CMK (cell line): ENCODE results near the gene TPSAB1.
A peak's percentile ranks its signal among the peaks of the same experiment; 100 is the strongest.
"Not testable (repeated sequence)": the region's sequence is repeated elsewhere in the genome, so short reads cannot be mapped to it uniquely, and the experiment has no call there.

ENCODE experiments used
- DNase-seq: peaks from one replicate; pipeline ENCODE4 v3.0.0-alpha.2; 2010; ENCODE audit warnings: low read depth

The TPSAB1 gene

DNA sequence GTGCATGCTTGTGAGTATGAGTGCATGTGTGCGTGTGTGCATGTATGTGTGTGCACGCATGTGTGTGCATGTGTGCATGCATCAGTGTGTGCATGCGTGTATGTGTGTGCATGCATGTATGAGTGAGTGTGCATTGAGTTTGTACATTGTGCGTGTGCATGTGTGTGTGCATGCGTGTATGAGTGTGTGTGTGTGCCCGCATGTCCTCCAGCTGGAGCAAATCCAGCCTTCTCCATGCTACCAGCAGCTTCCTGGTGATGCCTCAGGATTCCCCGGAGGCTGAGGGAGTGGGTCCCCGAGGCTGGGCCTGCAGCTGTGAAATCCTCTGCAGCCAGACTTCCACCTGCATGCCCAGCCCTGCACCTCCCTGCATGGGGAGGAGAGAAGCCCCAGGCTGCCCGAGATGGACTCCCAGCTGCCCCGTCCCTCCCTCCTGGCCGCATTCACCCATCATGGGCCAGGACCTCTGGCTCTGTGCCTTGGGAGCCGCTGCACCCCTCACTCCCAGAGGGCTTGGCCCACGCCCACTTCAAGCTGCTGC lies 24.7 kb downstream of the TPSAB1 start:
- DNase-seq, result no peak

GRCh38 chr16:1265826-1266225 lies 25.3 kb downstream of the TPSAB1 start:
- DNase-seq, result no peak

- DNase-seq, result not testable (repeated sequence)
These were observed 28.9 kb downstream of the TPSAB1 start for GRCh38 chr16:1269418-1269817.

DNA sequence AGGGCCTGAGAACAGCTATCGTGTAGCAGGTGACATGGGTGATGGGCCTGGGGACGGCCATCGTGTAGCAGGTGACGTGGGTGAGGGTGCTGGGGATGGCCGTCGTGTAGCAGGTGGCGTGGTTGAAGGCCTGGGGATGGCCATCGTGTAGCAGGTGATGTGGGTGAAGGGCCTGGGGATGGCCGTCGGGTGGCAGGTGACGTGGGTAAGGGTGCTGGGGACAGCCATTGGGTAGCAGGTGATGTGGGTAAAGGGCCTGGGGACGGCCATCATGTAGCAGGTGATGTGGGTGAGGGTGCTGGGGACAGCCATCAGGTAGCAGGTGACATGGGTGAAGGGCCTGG lies 30.8 kb downstream of the TPSAB1 start:
- DNase-seq, result no peak

GRCh38 chr16:1271724-1272413 lies 31.4 kb downstream of the TPSAB1 start:
- DNase-seq, result not testable (repeated sequence)

GRCh38 chr16:1272453-1273198 lies 32.1 kb downstream of the TPSAB1 start:
- no peak for DNase-seq

- no peak for DNase-seq
These were observed 33.3 kb downstream of the TPSAB1 start for GRCh38 chr16:1273816-1274215.

DNA sequence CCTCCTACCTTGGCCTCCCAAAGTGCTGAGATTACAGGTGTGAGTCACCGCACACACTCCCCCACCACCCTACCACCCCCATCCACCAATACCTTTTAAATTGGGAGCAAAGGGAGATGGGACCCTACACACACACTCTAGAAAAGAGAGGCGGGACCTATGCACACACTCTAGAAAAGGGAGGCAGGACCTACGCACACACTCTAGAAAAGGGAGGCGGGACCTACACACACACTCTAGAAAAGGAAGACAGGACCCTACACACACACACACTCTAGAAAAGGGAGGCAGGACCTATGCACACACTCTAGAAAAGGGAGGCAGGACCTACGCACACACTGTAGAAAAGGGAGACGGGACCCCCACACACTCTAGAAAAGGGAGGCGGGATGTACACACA lies 34.3 kb downstream of the TPSAB1 start:
- DNase-seq, result no peak

- DNase-seq, result no peak
These were observed 35.5 kb downstream of the TPSAB1 start for GRCh38 chr16:1275791-1276579.

GRCh38 chr16:1276580-1276878 lies 36.0 kb downstream of the TPSAB1 start:
- no peak for DNase-seq

GRCh38 chr16:1277151-1277598 lies 36.7 kb downstream of the TPSAB1 start:
- DNase-seq, result no peak

DNA sequence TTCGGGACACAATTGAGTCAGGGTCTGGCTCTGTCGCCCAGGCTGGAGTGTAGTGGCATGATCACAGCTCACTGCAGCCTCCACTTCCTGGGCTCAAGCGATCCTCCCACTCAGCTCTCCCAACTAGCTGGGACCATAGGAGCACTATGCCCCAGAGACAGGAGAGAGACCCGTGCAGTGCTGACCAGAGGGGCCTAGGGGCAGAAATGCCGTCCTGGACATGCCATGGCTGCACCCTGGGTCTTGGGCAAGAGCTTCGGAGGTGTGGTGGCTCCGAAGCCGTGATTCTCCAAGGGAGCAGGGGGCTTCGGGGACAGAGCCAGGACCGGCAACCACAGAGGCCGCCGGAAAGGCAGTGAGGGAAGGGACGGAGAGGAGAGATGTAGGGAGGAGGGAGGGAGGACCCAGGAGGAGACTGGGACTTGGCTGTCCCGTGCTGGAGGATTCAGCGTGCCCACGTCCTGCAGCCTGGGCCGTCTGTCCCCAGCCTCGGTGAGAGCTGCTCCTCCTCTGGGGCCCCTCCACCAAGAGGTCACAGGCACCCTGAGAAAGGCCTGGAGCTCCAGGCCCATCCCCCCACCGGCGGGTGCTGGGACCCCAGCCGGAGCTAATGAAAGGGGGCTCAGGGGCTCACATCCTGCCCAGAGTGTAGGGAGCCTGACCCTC lies 37.2 kb downstream of the TPSAB1 start:
- no peak for DNase-seq

DNA sequence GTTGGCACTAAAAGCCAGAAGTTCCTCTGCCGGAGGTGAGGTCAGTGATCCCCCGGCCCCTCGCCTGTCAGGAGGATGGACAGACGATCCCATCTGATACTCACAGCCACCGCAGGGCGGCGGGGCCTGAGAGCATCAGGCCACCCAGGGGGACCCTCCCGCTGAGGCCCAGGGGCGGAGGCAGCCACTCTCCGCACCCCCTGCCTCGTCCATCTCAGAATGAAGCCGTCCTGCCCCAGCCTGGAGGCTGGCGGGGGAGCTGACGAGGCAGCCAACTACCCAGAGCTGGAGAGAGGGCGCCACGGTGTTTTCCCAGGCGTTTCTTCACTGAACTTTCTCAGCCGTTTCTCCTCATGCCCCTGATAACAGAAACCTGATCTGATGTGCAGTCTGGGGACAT lies 38.0 kb downstream of the TPSAB1 start:
- no peak for DNase-seq

DNA sequence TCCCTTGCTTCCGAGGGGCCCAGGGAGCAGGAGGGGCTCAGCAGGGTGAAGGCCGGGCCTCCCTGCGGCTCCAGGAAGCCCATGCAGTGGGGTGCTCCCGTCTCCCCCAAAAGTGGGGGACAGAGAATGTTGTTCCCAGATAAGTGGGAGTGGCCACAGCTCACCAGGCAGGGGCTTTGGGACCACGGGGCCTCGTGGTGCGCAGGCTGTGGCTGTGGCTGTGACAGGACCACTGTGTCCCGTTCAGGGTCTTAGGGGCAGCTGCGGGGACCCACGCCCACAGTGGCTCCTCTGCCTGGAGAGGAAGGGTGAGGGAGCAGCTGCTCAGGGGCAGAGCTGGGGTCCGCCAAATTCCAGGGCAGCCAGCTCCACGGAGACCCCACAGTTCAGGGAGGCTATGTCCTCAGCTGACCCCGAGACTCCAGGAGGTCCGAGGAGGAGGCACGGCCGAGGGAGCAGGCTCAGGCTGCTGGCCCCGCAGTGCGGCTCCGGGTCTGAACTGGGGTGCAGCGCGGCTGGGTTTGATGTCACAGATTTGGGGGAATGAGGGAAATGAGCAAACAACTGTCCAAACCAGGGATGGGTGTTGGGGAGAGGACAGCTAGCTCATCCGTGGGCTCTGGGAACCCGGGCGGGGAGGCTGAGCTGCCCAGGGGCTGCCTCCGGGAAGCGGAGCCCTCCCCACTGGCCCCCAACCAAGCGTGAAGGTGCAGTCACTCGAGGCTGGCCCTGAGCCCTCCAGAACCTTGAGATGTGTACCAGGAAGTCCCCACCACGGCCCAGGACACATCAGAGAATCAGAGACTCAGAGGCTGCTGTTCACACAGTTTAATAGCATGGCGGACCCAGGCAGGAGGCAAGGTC lies 38.8 kb downstream of the TPSAB1 start:
- no peak for DNase-seq

DNA sequence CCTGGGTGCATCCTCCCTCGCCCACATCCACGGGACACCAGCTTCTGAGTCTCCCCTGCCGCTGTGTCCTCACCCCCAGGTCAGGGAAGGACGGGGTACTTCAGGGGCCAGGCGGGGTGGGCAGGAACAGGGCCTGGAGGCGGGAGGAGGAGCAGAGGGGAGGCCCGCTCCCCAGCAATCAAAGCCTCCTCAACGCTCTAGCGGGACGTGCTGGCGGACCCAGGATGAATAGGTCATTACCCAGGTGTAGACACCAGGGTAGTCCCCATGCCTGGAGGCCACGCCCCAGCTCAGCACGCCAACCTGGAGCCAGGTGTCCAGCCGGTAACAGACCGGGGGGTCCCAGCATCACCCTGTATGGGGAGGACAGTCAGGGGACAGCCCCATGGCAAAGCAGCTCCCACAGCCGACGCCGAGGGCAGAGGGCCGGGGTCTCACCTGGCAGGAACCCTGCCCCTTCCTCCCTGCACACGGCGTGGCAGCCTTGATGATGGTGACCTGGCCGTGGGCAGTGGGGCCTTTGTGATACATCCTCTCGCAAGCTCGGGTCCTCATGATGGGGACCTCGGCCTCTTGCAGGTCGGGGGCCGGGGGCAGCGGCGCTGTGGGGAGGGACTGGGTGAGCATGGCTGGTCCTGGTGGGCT lies 39.6 kb downstream of the TPSAB1 start:
- DNase-seq, result no peak

- no peak for DNase-seq
These were observed 40.3 kb downstream of the TPSAB1 start for GRCh38 chr16:1280783-1281182.

DNA sequence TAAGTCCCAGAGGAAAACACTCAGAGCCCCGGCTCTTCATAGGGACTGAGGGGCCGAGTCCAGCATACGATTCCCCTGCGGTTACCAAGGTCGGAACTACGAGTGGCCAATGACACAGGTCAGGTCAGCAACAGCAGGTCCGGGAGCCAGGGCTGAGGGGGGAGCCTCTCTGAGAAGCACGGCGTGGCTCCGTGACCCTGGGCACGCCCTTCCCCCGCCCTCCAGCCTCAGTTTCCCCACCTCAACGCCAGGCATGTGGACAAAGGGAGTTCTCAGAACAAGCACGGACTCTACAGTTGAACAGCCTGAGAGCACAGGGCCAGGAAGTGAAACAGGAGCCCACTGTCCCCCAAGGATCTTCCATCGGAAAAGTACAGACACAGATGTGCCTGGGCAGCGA lies 41.0 kb downstream of the TPSAB1 start:
- DNase-seq, result no peak

DNA sequence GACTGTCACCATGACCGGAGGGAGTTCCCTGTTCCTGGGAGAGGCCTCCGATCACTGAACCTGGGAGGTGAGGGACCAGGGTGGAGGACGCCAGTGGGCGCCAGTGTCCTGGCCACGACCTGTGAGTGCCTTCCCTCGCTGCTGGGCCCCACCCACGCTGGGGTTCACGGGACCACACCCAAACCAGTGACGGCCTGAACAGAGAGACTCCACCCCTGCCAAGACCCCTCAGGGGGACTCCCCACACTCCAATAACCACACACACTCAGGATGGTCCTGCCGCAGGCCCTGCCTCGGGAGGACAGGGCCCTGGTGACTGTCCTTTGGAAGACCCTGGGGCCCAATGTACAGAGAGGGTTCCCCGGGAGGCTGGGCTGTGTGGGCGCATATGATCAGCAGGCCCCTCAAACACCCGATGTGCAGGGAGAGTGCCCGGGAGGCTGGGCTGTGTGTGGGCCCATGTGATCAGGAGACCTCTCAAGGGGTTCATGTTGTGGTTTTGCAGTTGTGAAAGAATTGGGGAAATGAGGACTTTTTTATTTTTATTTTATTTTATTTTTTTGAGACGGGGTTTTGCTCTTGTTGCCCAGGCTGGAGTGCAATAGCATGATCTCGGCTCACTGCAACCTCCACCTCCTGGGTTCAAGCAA lies 41.9 kb downstream of the TPSAB1 start:
- no peak for DNase-seq

GRCh38 chr16:1283296-1283695 lies 42.8 kb downstream of the TPSAB1 start:
- peak; percentile 50 for DNase-seq

DNA sequence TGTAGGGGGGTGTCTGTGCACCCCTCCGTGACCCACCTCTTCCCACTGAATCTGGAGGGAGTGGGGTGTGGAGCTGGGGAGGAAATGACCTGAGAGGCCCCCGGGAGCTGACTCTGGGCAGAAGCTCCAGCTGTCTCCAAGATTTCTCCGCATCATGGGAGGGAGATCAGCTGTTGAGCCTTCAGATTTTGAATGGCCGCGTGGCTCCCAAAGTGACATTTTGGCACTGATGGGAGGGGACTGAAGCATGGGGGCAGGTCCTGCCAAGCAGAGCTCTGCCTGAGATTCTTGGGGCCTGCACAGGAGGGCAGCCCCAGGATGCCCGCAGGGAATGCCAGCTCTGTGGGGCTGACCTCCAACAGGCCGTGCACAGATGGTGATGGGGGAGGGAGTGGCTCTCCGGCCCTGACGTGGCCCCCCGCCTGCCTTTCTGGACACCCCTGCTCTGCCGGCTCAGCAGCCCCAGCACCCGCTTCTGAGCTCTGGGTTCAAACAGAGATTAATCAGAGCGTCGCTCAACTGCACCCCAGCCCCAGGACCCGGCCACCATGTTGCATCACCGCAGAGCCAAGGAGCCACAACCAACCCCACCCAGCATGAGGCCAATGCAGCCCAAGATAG lies 43.6 kb downstream of the TPSAB1 start:
- no peak for DNase-seq
